OCI-M1 (cell line): ENCODE results near the gene MAGEH1.
A peak's percentile ranks its signal among the peaks of the same experiment; 100 is the strongest.
"Not testable (repeated sequence)": the region's sequence is repeated elsewhere in the genome, so short reads cannot be mapped to it uniquely, and the experiment has no call there.

ENCODE experiments used
- DNase-seq: peaks from one replicate; lab custom pipeline; 2025; lab: John Stamatoyannopoulos, UW

Gene MAGEH1

GRCh38 chrX:55451990-55452832, at the start of gene MAGEH1:
Gene MAGEH1, plus strand, starts transcription at chrX:55452127. Its CDS starts 248 bp downstream, at chrX:55452375.
- peak; percentile 89 for DNase-seq

- not testable (repeated sequence) for DNase-seq
These were observed 24.8 kb upstream of the MAGEH1 start for GRCh38 chrX:55427079-55427478.

- not testable (repeated sequence) for DNase-seq
These were observed 8.5 kb upstream of the MAGEH1 start for GRCh38 chrX:55443468-55443867.

- DNase-seq = peak; percentile 4
These were observed 1.7 kb upstream of the MAGEH1 start for GRCh38 chrX:55450259-55450658.

- DNase-seq = peak; percentile 12
These were observed 786 bp upstream of the MAGEH1 start for GRCh38 chrX:55451141-55451540.

GRCh38 chrX:55451626-55451989, 319 bp upstream of the MAGEH1 start:
- DNase-seq = no peak

- no peak for DNase-seq
These were observed 852 bp downstream of the MAGEH1 start for GRCh38 chrX:55452833-55453124.

GRCh38 chrX:55455708-55456107, 3.8 kb downstream of the MAGEH1 start:
- DNase-seq = not testable (repeated sequence)

- not testable (repeated sequence) for DNase-seq
These were observed 7.5 kb downstream of the MAGEH1 start for GRCh38 chrX:55459426-55459825.

GRCh38 chrX:55459926-55460325, 8.0 kb downstream of the MAGEH1 start:
- not testable (repeated sequence) for DNase-seq

GRCh38 chrX:55464050-55464449, 12.1 kb downstream of the MAGEH1 start:
- DNase-seq = not testable (repeated sequence)

- DNase-seq = not testable (repeated sequence)
These were observed 13.2 kb downstream of the MAGEH1 start for GRCh38 chrX:55465108-55465507.

- DNase-seq = not testable (repeated sequence)
These were observed 13.9 kb downstream of the MAGEH1 start for GRCh38 chrX:55465791-55466190.

GRCh38 chrX:55479956-55480355, 28.0 kb downstream of the MAGEH1 start:
- not testable (repeated sequence) for DNase-seq

GRCh38 chrX:55480390-55481062, 28.6 kb downstream of the MAGEH1 start:
- DNase-seq = peak; percentile 49

- DNase-seq = peak; percentile 43
These were observed 33.0 kb downstream of the MAGEH1 start for GRCh38 chrX:55484948-55485347.

- no peak for DNase-seq
These were observed 34.8 kb downstream of the MAGEH1 start for GRCh38 chrX:55486736-55487135.

GRCh38 chrX:55487143-55487542, 35.2 kb downstream of the MAGEH1 start:
- DNase-seq = no peak

GRCh38 chrX:55488006-55488592, 36.2 kb downstream of the MAGEH1 start:
- no peak for DNase-seq

- DNase-seq = peak; percentile 83
These were observed 36.8 kb downstream of the MAGEH1 start for GRCh38 chrX:55488593-55489313.

- peak; percentile 81 for DNase-seq
These were observed 37.5 kb downstream of the MAGEH1 start, which contains the start of gene USP51 for GRCh38 chrX:55489314-55490009. Gene USP51, minus strand, starts transcription at chrX:55489848. Its CDS starts 909 bp downstream, at chrX:55488939.

GRCh38 chrX:55490121-55490520, 38.2 kb downstream of the MAGEH1 start:
- no peak for DNase-seq
